Amygdala (tissue), 56 donors: ENCODE measurements around the gene TTC39A.

Source experiments
- DNase-seq, 56 donors: peaks; one replicate each; lab custom pipeline; 2025; lab: John Stamatoyannopoulos, UW

TTC39A gene

DNA sequence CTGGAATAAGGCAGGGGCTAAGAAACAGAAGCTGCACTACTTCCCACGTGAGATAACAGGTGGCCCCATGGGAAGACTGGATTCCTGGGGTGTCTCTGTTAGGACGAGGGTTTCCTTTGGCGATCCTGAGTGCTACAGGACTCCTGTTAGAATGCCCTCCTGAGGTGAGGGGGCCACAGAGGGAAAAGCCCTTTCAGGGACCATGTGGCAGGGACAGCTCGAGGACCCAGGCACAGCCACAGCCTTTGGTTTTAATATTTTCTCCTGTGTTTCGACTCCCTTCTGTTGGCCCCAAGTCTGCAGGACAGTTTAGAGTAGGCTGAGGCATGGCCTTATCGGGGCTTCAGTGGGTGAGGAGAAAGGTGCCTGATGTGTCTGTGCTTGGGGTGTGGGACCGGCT lies 12.6 kb downstream of the TTC39A start:
- no peak for DNase-seq

DNA sequence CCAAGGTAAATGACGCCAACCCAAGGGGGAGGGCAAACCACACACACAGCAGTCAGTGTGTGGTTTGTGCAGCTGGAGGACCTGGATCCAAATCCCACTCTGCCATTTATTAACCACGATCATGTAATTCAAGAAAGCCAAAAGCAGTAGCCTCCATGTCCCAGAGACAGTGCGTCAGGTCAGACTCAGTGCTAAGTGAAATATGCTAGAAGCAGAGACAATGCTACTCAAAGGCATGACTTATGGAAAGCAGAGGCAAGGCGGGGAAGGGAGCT lies 13.6 kb downstream of the TTC39A start:
- no peak for DNase-seq

- DNase-seq, result no peak
Observed at GRCh38 chr1:51316113-51316845, 14.1 kb downstream of the TTC39A start.

GRCh38 chr1:51314974-51315373 lies 15.4 kb downstream of the TTC39A start:
- no peak for DNase-seq

DNA sequence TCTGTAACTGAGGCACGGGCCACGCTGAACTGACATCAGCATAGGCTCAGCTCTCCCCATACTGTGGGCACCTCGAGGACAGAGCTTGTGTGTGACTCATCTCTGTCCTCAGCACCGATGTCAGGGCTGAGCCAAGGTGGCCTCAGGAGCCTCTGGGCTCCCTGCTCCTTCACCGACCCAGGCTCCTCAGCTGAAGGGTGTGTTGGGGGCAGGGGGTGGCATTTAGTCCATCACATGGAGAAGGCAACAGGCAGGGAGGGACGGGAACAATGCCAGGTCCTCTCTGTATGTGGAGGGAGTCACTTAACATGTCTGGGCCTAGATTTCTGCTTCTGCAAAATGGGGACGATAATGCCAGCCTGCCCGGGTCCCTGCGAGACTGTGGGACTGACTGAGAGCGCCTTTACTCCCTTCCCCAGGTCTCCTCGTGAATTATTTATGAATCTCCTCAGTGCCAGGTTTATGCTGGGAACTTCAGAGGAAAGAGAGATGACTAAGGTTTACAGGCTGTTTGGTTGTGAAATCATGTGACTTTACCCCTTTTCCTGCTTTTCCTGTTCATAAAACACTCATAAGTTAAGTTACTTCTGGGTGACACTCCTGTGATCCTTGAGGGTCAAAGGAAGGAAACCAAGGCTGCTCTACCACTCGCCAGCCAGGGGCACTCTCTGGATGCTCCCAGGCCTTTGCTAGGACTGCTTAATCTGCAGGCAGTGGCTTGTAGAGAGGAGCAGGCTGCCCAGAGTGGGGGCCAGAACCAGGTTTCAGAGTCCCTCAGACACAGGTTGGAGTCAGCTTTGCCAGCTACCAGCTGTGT lies 16.2 kb downstream of the TTC39A start:
- no peak for DNase-seq

DNA sequence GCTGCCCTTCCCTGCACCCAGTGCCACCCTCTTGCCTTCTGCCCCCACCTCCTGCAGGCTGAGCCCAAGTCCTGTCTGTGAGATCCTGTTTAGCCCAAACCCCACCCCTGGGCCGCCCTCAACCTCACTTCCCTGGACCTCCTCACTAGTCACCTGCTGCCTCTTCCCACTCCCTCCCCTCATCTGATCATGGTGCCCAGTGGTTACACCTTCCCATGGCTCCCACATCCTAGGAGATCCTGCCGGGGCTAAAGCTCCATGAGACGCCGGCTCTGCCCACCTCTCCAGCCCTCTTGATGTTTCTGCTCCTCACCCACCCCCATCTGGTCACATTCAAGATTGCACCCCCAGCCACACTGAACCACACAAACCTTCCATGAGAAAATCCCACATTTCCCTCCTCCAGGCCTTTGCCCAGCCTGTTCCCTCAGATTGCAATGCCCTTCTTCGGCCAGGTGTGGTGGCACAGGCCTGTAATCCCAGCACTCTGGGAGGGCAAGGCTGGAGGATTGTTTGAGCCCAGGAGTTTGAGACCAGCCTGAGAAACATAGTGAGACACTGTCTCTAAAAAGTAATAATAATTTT lies 17.0 kb downstream of the TTC39A start:
- DNase-seq, result no peak

- no peak for DNase-seq
Observed at GRCh38 chr1:51312718-51313117, 17.6 kb downstream of the TTC39A start.

DNA sequence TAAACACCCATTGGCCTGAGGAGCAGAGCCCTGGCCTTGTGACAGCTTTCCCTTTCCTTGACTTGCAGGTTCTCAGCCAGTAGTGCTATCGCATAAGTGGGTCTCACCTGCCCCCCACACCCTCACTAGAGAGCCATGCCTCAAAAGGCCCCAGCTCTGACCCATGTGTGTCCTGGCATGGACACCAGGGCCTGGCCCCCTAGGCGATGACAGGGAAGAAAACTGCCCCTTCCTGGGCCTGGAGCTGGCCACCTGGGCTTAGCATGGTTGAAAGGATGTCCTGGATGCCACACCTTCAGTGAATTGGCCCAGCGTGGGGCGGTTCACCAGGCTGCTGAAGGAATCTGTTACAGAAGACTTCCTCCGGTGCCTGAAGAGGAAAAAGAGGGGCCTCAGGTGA lies 18.5 kb downstream of the TTC39A start:
- no peak for DNase-seq

DNA sequence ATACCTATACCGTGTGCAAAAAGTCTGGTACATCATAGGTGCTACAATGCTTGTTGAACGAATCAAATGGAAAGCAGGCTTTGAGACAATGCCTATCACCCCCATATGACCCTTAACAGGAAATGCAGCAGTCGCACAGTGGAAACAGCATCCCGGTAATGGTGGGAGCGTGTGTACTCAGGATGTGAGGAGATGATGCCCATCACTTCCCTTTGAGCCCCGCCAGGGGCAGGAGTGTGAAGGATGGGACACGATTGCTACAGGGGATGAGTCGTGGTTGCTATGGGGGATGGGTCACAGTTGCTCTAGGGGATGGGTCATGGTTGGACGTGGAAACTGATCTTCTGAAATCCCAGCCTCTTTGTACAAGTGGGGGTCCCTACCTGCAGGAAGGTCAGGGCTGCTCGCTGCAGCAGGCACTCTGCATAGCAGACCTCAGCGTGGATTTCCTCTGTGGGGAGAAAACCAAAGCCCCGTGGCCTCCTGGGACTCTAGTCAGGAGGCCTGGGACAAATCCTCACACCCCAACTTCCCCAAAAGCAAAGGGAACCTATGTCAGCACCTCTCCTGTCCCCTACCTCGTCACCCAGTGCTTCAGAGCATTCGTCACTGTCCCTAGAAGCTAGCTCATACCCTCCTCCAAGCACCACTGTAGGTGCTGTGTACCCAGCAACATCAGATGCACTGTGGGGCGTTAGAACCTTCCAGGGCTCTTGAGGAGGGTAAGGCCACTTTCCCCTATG lies 19.3 kb downstream of the TTC39A start:
- no peak for DNase-seq

DNA sequence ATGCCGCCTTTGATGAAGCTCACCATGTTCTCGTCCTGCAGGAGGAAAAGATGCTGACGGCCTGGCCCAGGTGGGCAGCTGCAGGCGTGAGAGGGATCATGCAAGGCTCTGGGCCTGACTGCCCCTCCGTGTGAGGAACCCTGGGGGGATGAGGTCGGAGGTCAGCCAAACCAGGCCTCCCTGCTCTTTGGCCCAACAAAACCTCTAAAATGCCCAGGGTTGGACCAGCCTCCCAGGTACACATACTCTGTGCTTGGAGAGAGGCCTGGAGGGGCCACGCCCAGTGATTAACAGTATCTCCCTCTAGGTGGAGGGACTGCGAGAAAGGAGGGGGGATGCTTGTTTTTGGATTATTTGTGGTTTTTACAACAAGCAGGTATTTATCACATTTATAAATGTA lies 21.1 kb downstream of the TTC39A start:
- DNase-seq, result no peak

GRCh38 chr1:51308636-51309035 lies 21.7 kb downstream of the TTC39A start:
- no peak for DNase-seq

GRCh38 chr1:51306950-51307349 lies 23.4 kb downstream of the TTC39A start:
- DNase-seq, result no peak

GRCh38 chr1:51305371-51305823 lies 25.0 kb downstream of the TTC39A start:
- DNase-seq, result no peak

- DNase-seq, result no peak
Observed at GRCh38 chr1:51304360-51304759, 26.0 kb downstream of the TTC39A start.

DNA sequence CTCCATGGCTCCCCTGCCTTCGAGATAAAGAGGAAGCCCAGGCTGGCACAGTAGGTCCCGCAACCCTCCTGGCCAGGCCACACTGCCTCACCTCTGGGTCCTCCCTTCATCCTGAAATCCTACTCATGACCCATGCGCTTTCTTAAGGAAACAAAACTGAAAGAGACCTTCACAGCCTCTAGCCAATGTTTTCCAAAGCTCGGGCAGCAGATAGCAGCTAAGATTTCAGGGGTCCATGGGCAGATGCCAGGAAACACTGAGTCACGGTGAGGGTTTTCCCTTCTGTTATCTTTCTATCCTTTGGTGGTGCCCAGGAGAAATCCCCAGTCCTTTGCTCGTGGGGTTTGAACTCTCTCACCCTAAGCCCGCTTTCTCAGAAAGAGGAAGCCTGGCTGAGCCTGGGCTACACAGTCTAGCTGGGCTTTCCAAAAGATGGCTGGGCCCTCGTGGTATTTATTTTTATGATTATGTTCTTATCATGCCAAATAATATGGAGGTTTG lies 26.6 kb downstream of the TTC39A start:
- no peak for DNase-seq

DNA sequence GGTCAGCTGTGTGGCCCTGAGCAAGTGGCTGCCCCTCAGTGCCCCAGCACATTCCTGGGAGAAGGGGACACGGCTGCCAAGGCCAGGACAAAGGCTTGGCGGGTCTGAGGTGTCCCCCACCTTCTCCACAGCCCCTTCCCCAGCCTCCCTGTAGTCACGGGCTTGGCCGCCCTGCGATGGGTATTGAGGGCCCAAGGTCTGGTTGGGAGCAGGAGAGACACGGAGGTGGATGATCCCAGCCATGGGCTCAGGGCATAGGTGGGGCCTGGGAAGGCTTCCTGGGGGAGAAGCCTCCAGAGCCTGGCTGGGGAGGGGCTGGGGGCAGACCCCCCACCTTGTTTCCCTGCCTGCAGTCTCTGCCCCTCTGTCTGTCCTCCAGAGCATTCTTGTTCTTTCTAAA lies 27.0 kb downstream of the TTC39A start:
- no peak for DNase-seq

DNA sequence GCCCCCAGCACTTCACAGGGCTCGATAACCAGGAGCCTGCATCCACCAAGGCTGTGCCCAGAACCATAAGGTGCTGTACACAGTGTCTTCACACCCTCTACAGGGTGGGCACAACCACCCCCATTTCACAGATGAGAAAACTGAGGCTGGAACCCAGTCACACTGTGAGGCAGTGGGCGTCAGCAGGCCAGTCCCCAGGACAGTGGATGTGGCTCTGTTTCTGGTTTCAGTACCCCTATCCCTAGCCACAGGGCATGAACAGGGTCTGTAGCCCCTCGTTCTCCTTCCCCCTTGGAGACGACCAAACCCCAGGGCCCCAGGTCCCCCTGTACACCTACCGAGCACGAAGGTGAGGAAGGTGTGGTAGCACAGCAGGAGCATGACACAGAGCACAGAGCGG lies 27.6 kb downstream of the TTC39A start:
- DNase-seq, result no peak

DNA sequence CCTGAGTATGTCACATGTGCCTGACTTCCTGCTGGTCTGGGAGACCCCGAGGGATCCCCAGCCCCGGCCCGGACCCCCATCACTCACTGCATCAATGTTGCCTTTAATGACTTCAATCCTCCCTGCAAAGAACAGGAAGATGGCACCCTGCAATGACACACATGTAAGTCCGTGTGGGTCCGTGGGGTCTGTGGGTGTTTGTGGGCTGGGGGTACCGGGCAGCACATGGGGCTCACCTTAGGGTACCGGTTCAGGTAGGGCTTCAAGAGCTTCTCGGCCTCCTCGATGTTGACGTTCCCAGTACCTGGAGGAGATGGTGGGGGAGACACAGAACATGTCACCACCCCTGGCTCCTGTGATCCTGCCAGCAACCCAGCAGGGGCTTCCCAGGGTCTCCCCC lies 28.1 kb downstream of the TTC39A start:
- DNase-seq, result no peak

DNA sequence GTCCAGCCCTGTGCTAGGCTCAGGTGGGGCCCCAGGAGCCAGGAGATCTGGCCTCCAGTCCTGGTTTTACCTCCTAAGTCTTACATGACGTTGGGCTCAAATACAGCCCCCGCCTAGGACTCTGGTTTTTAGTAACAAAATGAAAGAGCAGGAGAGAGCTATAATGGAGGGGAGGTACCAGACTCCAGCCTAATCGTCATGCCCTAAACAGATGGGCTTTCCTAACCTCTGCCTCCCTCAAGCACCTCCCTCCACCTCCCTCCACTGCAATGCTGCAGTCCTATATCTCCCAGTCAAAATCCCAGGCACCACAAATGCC lies 28.6 kb downstream of the TTC39A start:
- DNase-seq, result no peak

- DNase-seq, result no peak
Observed at GRCh38 chr1:51301152-51301843, 29.1 kb downstream of the TTC39A start.
